HepG2 (cell line): ENCODE measurements around the gene ZNF385B. TPM values are rescaled to one million over a fixed set of nuclear protein-coding genes. Genes with fewer than 3 reads are reported as not detected.

ENCODE experiments used
- ATAC-seq: fragments of 200-7000 bp; cut with Tn5 transposase; 3 replicates; pipeline ENCODE4 v1.9.1; 2020; ENCODE audit warnings: mild to moderate bottlenecking, moderate library complexity
- BruUV-seq: library from RNA; stranded (reverse); fragments of 400-500 nt; replicated peaks from 2 replicates; lab custom pipeline; 2021; lab: Mats Ljungman, UMichigan
- CTCF ChIA-PET: fragments of 300-600 bp; formaldehyde crosslinking; extraction: SDS; loops from one replicate; lab custom pipeline; 2021; ENCODE audit warnings: low total read pairs, inconsistent platforms, low intra/inter-chr PET ratio; lab: Yijun Ruan, JAX
- POLR2A ChIA-PET: fragments of 350-600 bp; sonication (Branson Sonifier 250); formaldehyde crosslinking; loops from one replicate; lab custom pipeline; 2020; ENCODE audit warnings: antibody characterized with exemption, inconsistent platforms; lab: Yijun Ruan, JAX
- DNase-seq: peaks from one replicate; pipeline ENCODE4 v3.0.0-alpha.2; 2015; ENCODE audit warnings: low spot score
- FAIRE-seq: peaks from 3 replicates; lab custom pipeline; 2011; peaks lifted over from hg19 to GRCh38; lab: Jason Lieb, UNC
- H2AFZ ChIP-seq: one replicate; pipeline ENCODE4 v1.6.1; 2011; ENCODE audit warnings: low read length, inconsistent platforms
- H3K27ac ChIP-seq: fragments of 300-600 bp; 3 replicates; pipeline ENCODE4 v1.8.0; 2011; ENCODE audit warnings: mixed run types, mild to moderate bottlenecking, mixed read lengths, low read length, inconsistent platforms; ENCODE audit not compliant: insufficient read depth; ENCODE audit errors: extremely low read length
- H3K27me3 ChIP-seq, 2 experiments: fragments of 200-600 bp in 1 of 2; 2 replicates in 1 of 2; 3 replicates in 1 of 2; pipeline versions ENCODE4 v1.6.0 to v1.8.0; 2011; ENCODE audit warnings: low read length in 2 of 2, mild to moderate bottlenecking in 2 of 2, moderate library complexity in 2 of 2, inconsistent platforms in 1 of 2; ENCODE audit not compliant: insufficient read depth in 2 of 2, control insufficient read depth in 1 of 2
- H3K36me3 ChIP-seq, 2 experiments: fragments of 200-600 bp in 1 of 2; replicated peaks in 1 of 2; 2 replicates in 1 of 2; 3 replicates in 1 of 2; pipeline versions ENCODE4 v1.5.1 to v1.8.0; 2011; ENCODE audit warnings: low read length in 2 of 2, inconsistent platforms in 1 of 2; ENCODE audit not compliant: insufficient read depth in 2 of 2, control insufficient read depth in 1 of 2
- H3K4me1 ChIP-seq: 2 replicates; pipeline ENCODE4 v1.5.1; 2012; ENCODE audit warnings: low read length, inconsistent platforms; ENCODE audit not compliant: insufficient read depth
- H3K4me2 ChIP-seq: 2 replicates; pipeline ENCODE4 v1.6.0; 2011; ENCODE audit warnings: low read depth, low read length, inconsistent platforms
- H3K4me3 ChIP-seq, 3 experiments: fragments of 200-600 bp in 1 of 3; sonication (generic), shearing (Covaris generic) in 1 of 3; replicated peaks in 1 of 3; 2 replicates each; pipeline ENCODE4 v1.5.1; 2011 to 2016; ENCODE audit warnings: low read length in 3 of 3, inconsistent platforms in 2 of 3, low read depth in 2 of 3, mild to moderate bottlenecking in 2 of 3, control low read depth in 1 of 3, mixed read lengths in 1 of 3; ENCODE audit not compliant: insufficient read depth in 1 of 3
- H3K79me2 ChIP-seq: one replicate; pipeline ENCODE4 v1.6.1; 2011; ENCODE audit warnings: low read length, inconsistent platforms; ENCODE audit not compliant: insufficient read depth
- H3K9ac ChIP-seq: 2 replicates; pipeline ENCODE4 v1.6.0; 2011; ENCODE audit warnings: mild to moderate bottlenecking, low read depth, low read length, inconsistent platforms; ENCODE audit not compliant: insufficient read depth
- H3K9me3 ChIP-seq: 2 replicates; pipeline ENCODE4 v1.5.1; 2012; ENCODE audit warnings: mild to moderate bottlenecking, low read length
- H4K20me1 ChIP-seq: 2 replicates; pipeline ENCODE4 v1.6.0; 2011; ENCODE audit warnings: inconsistent platforms, mild to moderate bottlenecking, low read length, moderate library complexity; ENCODE audit not compliant: insufficient read depth
- CCDC6 ChIP-seq: sonication (generic); formaldehyde crosslinking; IDR thresholded peaks from 2 replicates; pipeline ENCODE4 v1.8.1; 2022; ENCODE audit warnings: mild to moderate bottlenecking, missing genetic modification reagents, moderate library complexity
- FOSL2 ChIP-seq: sonication (generic); formaldehyde crosslinking; IDR thresholded peaks from 2 replicates; pipeline ENCODE4 v1.4.0; 2020; ENCODE audit warnings: missing genetic modification reagents
- IKZF1 ChIP-seq: fragments of 450-650 bp; IDR thresholded peaks from 2 replicates; pipeline ENCODE4 v1.7.1; 2016
- IRF2 ChIP-seq: IDR thresholded peaks from 2 replicates; pipeline ENCODE4 v1.6.1; 2018; ENCODE audit warnings: missing genetic modification reagents, missing compliant biosample characterization
- NFKB2 ChIP-seq: sonication (generic); formaldehyde crosslinking; IDR thresholded peaks from 2 replicates; pipeline ENCODE4 v1.4.0; 2020; ENCODE audit warnings: missing genetic modification reagents, borderline replicate concordance
- PCBP1 ChIP-seq: fragments of 200-400 bp; formaldehyde crosslinking; IDR thresholded peaks from 2 replicates; pipeline ENCODE4 v1.6.1; 2017; ENCODE audit warnings: mild to moderate bottlenecking, low read depth, low read length, borderline replicate concordance
- SSRP1 ChIP-seq: IDR thresholded peaks from 2 replicates; pipeline ENCODE4 v1.6.1; 2016; ENCODE audit warnings: control low read depth
- THAP8 ChIP-seq: sonication (generic); formaldehyde crosslinking; IDR thresholded peaks from 2 replicates; pipeline ENCODE4 v1.5.1; 2020; ENCODE audit warnings: missing genetic modification reagents, mild to moderate bottlenecking, borderline replicate concordance
- ZBTB40 ChIP-seq, 2 experiments: fragments of 450-650 bp in 1 of 2; sonication (generic) in 1 of 2; formaldehyde crosslinking in 1 of 2; IDR thresholded peaks; 2 replicates each; pipeline versions ENCODE4 v1.6.1 to v1.8.0; 2016 to 2022; ENCODE audit warnings: antibody characterized with exemption in 1 of 2, mild to moderate bottlenecking in 1 of 2, missing genetic modification reagents in 1 of 2
- ZNF33B ChIP-seq: sonication (generic); formaldehyde crosslinking; IDR thresholded peaks from 2 replicates; pipeline ENCODE4 v1.5.1; 2020; ENCODE audit warnings: mild to moderate bottlenecking, missing genetic modification reagents
- ZSCAN25 ChIP-seq: sonication (generic); formaldehyde crosslinking; IDR thresholded peaks from 2 replicates; pipeline ENCODE4 v1.8.0; 2022; ENCODE audit warnings: mild to moderate bottlenecking, missing genetic modification reagents
- WGBS: methylation state at CpG from one replicate; pipeline ENCODE4 v1.1.6; 2017; ENCODE audit warnings: low lambda C conversion rate; 5-methylcytosine and 5-hydroxymethylcytosine counted together
- in situ Hi-C: cut with HindIII; loops from 2 replicates; pipeline ENCODE4 v1.10.0; 2017; ENCODE audit warnings: low pct_unique_long_range_greater_than_20kb; ENCODE audit not compliant: extremely low pct_ligation_motif_present
- intact Hi-C: fragments of 100-400 bp; cut with micrococcal nuclease; formaldehyde crosslinking; loops from one replicate; pipeline ENCODE4 v1.10.0; 2022; ENCODE audit not compliant: unreplicated experiment
- polyA plus RNA-seq, 8 experiments: library from polyadenylated mRNA; depleted of rRNA in 3 of 8; stranded (reverse) in 7 of 8; unstranded in 1 of 8; fragments of >200 nt; fragmentation: Illumina TruSeq in 4 of 8; extraction: Trizol in 4 of 8; gene quantifications; 2 replicates each; pipeline versions ENCODE4 v1.2.1 to v1.2.3, GENCODE V29; 2011 to 2016; ENCODE audit warnings: low read depth in 4 of 8, missing spikeins in 1 of 8, mixed read lengths in 1 of 8; ENCODE audit not compliant: insufficient read depth in 1 of 8
- total RNA-seq, 5 experiments: library from RNA; depleted of rRNA; stranded (reverse); fragments of >200 nt; fragmentation: Illumina TruSeq; extraction: Trizol; gene quantifications; 2 replicates each; pipeline ENCODE4 v1.2.3, GENCODE V29; 2016; ENCODE audit warnings: low read depth in 1 of 5
- TF ChIP-seq, protein P1 (sequence below): sonication (generic); formaldehyde crosslinking; IDR thresholded peaks from 2 replicates; pipeline ENCODE4 v1.8.0; 2023; ENCODE audit warnings: mild to moderate bottlenecking, missing genetic modification reagents

ZNF385B gene
- total and polyA plus RNA-seq, 2 of the 13 experiments (the other 11 are each of a cell fraction or from before 2014, with no cell fraction given) = 3.3 to 6.7 TPM

DNA sequence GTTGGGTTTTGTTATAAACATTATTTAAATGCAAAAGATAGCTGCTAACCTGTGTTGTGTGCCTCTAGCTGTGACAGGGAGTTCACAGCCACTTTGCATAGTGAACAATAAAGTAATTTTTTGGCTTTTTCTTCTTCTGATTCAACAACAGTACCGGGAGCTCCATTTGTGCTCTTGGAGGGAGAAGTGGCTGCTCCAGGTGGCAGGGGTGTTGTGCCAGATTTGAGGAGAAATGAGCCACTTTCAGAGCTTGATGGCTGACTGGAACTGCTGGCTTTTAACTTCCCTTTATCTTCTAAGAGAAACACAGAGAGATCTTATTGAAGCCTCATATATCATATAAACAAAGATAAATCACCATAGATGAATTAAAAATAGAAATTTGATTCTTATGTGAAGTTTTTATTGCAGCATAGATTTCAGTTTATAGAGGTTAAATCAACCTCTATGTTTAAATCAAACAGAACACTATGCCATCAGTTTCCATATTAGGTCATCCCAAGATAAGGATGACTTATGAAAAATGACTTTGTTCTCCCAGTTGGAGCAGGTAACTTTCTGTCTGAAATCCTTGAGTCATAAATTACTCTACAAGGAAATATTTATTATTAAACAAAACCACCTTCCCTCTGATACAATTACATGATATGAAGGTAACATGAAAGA lies 414.8 kb downstream of the ZNF385B start:
- H3K79me2 ChIP-seq = no peaks in the 10 kb centered on the region
- no peak overlapping the region for H3K4me3 ChIP-seq
- in situ Hi-C loops (no loop called here), intact Hi-C loops (loop anchor here (10.0 kb wide), 1 partner anchor 198 kb away; no protein-coding TSS in a partner anchor)
- no peak overlapping the region for H3K4me2 ChIP-seq
- H3K4me1 ChIP-seq = no peaks in the 10 kb centered on the region
- H3K36me3 ChIP-seq = no peaks in the 10 kb centered on the region
- no peak overlapping the region for H3K27ac ChIP-seq
- no TSS peak for BruUV-seq
- POLR2A ChIA-PET = no interaction called here
- H2AFZ ChIP-seq = no peak overlapping the region
- no peaks in the 10 kb centered on the region for H4K20me1 ChIP-seq
- no peaks in the 10 kb centered on the region for H3K27me3 ChIP-seq
- H3K9me3 ChIP-seq = no peaks in the 10 kb centered on the region
- DNase-seq (no peak), FAIRE-seq (no peak), ATAC-seq (no peak)
- WGBS = 76% methylated on average over 1 of the region's 1 CpG
- TF ChIP-seq ZSCAN25 (CRISPR knock-in tag) (no peak), ZBTB40 (IDR thresholded peaks at IDR 0.05) (no peak), ZBTB40 (CRISPR knock-in tag; IDR thresholded peaks at IDR 0.05) (no peak), FOSL2 (no peak), IKZF1 (no peak), IRF2 (CRISPR knock-in tag) (no peak), NFKB2 (no peak), ZNF33B (CRISPR knock-in tag) (no peak), SSRP1 (CRISPR knock-in tag) (no peak), THAP8 (CRISPR knock-in tag) (no peak), PCBP1 (no peak), CCDC6 (no peak)
- TF ChIP-seq, protein P1, sequence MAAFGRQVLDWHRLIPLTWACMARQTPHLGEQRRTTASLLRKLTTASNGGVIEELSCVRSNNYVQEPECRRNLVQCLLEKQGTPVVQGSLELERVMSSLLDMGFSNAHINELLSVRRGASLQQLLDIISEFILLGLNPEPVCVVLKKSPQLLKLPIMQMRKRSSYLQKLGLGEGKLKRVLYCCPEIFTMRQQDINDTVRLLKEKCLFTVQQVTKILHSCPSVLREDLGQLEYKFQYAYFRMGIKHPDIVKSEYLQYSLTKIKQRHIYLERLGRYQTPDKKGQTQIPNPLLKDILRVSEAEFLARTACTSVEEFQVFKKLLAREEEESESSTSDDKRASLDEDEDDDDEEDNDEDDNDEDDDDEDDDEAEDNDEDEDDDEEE = no peak
- no peak overlapping the region for H3K9ac ChIP-seq
- CTCF ChIA-PET = no interaction called here
